SU-DHL-6 (cell line): ENCODE data around the gene RASGRP3.
A peak's percentile ranks its signal among the peaks of the same experiment; 100 is the strongest.

Experiments
- H2AFZ ChIP-seq: fragments of 200-600 bp; sonication (generic); 2 replicates; pipeline ENCODE4 v1.6.1; 2014; ENCODE audit warnings: low read depth, mild to moderate bottlenecking, moderate library complexity, mixed read lengths, antibody characterized with exemption, low read length; ENCODE audit not compliant: severe bottlenecking
- H3F3A ChIP-seq: fragments of 200-600 bp; shearing (Covaris generic); 2 replicates; pipeline ENCODE4 v1.6.0; 2016; ENCODE audit warnings: antibody characterized with exemption, mild to moderate bottlenecking; ENCODE audit not compliant: insufficient read depth
- H3K27ac ChIP-seq: fragments of 200-600 bp; sonication (generic); 2 replicates; pipeline ENCODE4 v1.5.1; 2016; ENCODE audit warnings: low read depth, mild to moderate bottlenecking, low read length, moderate library complexity, mixed read lengths
- H3K27me3 ChIP-seq: fragments of 200-600 bp; sonication (generic), shearing (Covaris generic); 2 replicates; pipeline ENCODE4 v1.6.0; 2014; ENCODE audit warnings: mild to moderate bottlenecking, low read length
- H3K36me3 ChIP-seq: fragments of 200-600 bp; sonication (generic); 2 replicates; pipeline ENCODE4 v1.6.1; 2014; ENCODE audit warnings: mild to moderate bottlenecking, low read length, mixed read lengths
- H3K4me2 ChIP-seq: fragments of 300-600, 200-600 bp; shearing (Covaris generic), sonication (generic); 2 replicates; pipeline ENCODE4 v1.6.0; 2014; ENCODE audit warnings: low read length, low read depth, mild to moderate bottlenecking; ENCODE audit not compliant: poor library complexity, severe bottlenecking
- H3K4me3 ChIP-seq: fragments of 200-600 bp; sonication (generic); 2 replicates; pipeline ENCODE4 v1.5.1; 2014; ENCODE audit warnings: antibody characterized with exemption, low read length, mild to moderate bottlenecking, mixed read lengths; ENCODE audit not compliant: insufficient read depth, poor library complexity, severe bottlenecking
- H3K79me2 ChIP-seq: fragments of 200-600 bp; sonication (generic); 2 replicates; pipeline ENCODE4 v1.6.1; 2014; ENCODE audit warnings: mild to moderate bottlenecking, low read length, moderate library complexity; ENCODE audit not compliant: insufficient read depth
- H3K9ac ChIP-seq: fragments of 200-600 bp; sonication (generic); 2 replicates; pipeline ENCODE4 v1.7.0; 2014; ENCODE audit warnings: mild to moderate bottlenecking, low read length
- H3K9me2 ChIP-seq: fragments of 200-600 bp; sonication (generic); replicated peaks from 2 replicates; pipeline ENCODE4 v1.6.1; 2014; ENCODE audit warnings: low read length; ENCODE audit not compliant: insufficient read depth
- H3K9me3 ChIP-seq: fragments of 200-600 bp; sonication (generic); 2 replicates; pipeline ENCODE4 v1.6.1; 2014; ENCODE audit warnings: low read length, mixed read lengths; ENCODE audit not compliant: insufficient read depth
- H4K20me1 ChIP-seq: fragments of 200-600 bp; sonication (generic); 2 replicates; pipeline ENCODE4 v1.6.1; 2014; ENCODE audit warnings: low read depth, mild to moderate bottlenecking, antibody characterized with exemption, low read length, moderate library complexity, mixed read lengths
- CTCF ChIP-seq: fragments of 200-600 bp; sonication (generic); IDR thresholded peaks from one replicate; pipeline ENCODE4 v1.5.1; 2017; ENCODE audit warnings: antibody characterized with exemption, mild to moderate bottlenecking, low read length, moderate library complexity; ENCODE audit not compliant: insufficient read depth, poor library complexity, severe bottlenecking
- EZH2phosphoT487 ChIP-seq: fragments of 200-600 bp; sonication (generic), shearing (Covaris generic); conservative IDR thresholded peaks from 2 replicates; pipeline ENCODE4 v1.6.1; 2018; ENCODE audit warnings: mild to moderate bottlenecking, antibody characterized with exemption, low read length, moderate library complexity, mixed read lengths

RASGRP3 gene

GRCh38 chr2:33512112-33512511 lies 35.7 kb downstream of the RASGRP3 start:
- peaks cover 47% of the 10 kb centered on the region for H3F3A ChIP-seq
- peaks cover 65% of the 10 kb centered on the region for H3K36me3 ChIP-seq
- H3K79me2 ChIP-seq = peaks cover 68% of the 10 kb centered on the region
- 0 out of 2 replicates have a peak, but pooled peaks cover 3% of the 10 kb centered on the region for H4K20me1 ChIP-seq
- no peak overlapping the region for H3K9ac ChIP-seq
- no peaks in the 10 kb centered on the region for H3K9me3 ChIP-seq
- H3K27me3 ChIP-seq = no peaks in the 10 kb centered on the region
- no peak overlapping the region for H3K4me3 ChIP-seq
- no peak for TF ChIP-seq EZH2phosphoT487
- TF ChIP-seq CTCF = no peak
- no peaks in the 10 kb centered on the region for H3K9me2 ChIP-seq
- no peak overlapping the region for H2AFZ ChIP-seq
- H3K4me2 ChIP-seq = peak overlapping the region; percentile 8
- H3K27ac ChIP-seq = peak overlapping the region; percentile 46

- H3K9me3 ChIP-seq = no peaks in the 10 kb centered on the region
- H4K20me1 ChIP-seq = 0 out of 2 replicates have a peak, but pooled peaks cover 3% of the 10 kb centered on the region
- no peak overlapping the region for H3K27ac ChIP-seq
- H3K4me3 ChIP-seq = no peak overlapping the region
- H3K9me2 ChIP-seq = no peaks in the 10 kb centered on the region
- H3K9ac ChIP-seq = no peak overlapping the region
- TF ChIP-seq EZH2phosphoT487 (no peak), CTCF (no peak)
- H3K4me2 ChIP-seq = no peak overlapping the region
- peaks cover 77% of the 10 kb centered on the region for H3K36me3 ChIP-seq
- peaks cover 58% of the 10 kb centered on the region for H3F3A ChIP-seq
- no peak overlapping the region for H2AFZ ChIP-seq
- peaks cover 55% of the 10 kb centered on the region for H3K79me2 ChIP-seq
- no peaks in the 10 kb centered on the region for H3K27me3 ChIP-seq
These were observed 37.0 kb downstream of the RASGRP3 start for GRCh38 chr2:33513480-33513879.

GRCh38 chr2:33516456-33516995 lies 40.1 kb downstream of the RASGRP3 start:
- no peak overlapping the region for H3K4me3 ChIP-seq
- H2AFZ ChIP-seq = no peak overlapping the region
- peaks cover 88% of the 10 kb centered on the region for H3K36me3 ChIP-seq
- peaks cover 63% of the 10 kb centered on the region for H3F3A ChIP-seq
- H4K20me1 ChIP-seq = no peaks in the 10 kb centered on the region
- H3K9ac ChIP-seq = no peak overlapping the region
- H3K27ac ChIP-seq = no peak overlapping the region; the same call in 1 of the 2 replicates
- no peak overlapping the region for H3K4me2 ChIP-seq
- H3K9me2 ChIP-seq = no peaks in the 10 kb centered on the region
- TF ChIP-seq CTCF (no peak), EZH2phosphoT487 (no peak)
- H3K9me3 ChIP-seq = no peaks in the 10 kb centered on the region
- H3K27me3 ChIP-seq = no peaks in the 10 kb centered on the region
- peaks cover 24% of the 10 kb centered on the region for H3K79me2 ChIP-seq
